Activated T-cell treated with anti-CD3 and anti-CD28 coated beads for 48 hours (primary cell): ENCODE measurements around the gene SPACA5.
"Not testable (repeated sequence)": the region's sequence is repeated elsewhere in the genome, so short reads cannot be mapped to it uniquely, and the experiment has no call there.

Experiments used
- DNase-seq: peaks from one replicate; pipeline ENCODE4 v3.0.0-alpha.2; 2020; ENCODE audit warnings: low read depth

The SPACA5 gene

DNA sequence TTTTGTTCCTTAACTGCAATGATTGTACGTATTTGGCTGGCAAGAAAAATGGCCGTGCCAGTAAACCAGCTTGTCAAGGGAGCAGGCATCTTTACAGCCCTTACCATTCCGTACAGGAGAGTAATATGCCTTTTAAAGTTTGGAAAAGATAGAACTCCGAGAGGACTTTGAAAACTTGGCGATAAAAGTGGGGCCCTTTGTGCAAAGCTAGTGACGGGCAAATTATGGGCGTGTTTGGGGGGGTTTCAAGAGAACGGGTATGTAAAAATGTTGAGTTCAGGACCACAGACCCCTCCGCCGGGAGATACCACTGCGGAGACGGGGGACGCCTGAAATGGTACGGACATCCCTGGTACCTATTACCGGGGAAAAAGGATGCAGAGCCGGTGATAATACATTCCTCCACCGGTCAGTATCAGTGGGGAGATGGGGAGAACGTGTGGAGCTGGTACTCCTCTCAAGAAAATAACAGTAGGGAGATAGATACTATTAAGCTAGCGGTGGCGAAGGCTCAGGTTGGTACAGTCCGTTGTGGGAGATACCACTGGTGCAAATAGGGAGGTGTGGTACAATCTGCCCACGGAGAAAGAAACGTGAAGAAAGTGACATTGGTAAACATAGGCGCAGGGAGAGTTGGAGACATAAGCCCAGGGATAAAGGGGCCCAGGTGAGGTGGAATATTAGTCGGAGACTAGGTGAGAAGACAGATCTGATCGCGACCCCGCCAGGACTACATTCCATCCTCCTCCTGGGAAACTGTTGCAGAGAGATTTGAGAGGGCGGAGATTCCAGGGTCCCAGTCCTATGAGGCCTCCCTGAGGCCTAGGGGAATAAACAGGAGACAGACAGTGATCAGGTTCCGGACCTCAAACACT is 14.5 kb downstream of the SPACA5 start:
- DNase-seq, result peak; percentile 56

DNA sequence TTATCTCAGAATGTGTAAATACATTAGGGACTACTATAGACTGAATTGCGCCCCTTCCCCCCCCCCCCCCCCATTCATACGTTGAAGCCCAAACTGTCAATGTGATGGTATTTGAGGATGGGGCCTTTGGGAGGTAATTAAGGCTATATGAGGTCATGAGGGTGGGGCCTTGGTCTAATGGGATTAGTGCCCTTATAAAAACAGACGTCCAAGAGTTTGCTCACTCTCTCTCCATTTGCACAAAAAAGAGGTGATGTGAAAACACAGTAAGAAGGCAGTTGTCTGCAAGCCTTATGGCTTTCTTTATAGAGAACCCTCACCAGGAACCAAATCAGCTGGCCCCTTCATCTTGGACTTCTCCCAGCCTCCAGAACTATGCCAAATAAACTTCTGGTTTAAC is 15.3 kb downstream of the SPACA5 start:
- no peak for DNase-seq

DNA sequence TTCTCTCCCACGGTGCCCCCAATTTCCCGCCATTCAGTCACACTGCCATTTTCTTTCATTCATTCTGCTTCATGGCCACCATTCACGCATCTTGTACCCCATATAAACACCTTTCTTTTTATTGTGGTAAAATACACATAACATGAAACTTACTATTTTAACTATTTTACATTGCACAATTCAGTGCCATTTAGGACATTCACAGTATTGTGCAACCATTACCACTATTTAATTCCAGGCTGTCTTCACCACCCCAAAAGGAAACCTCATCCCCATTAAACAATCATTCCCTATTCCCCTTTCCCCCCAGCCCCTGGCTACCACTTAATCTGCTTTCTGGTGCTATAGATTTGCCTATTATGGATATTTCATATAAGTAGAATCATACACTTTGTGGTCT is 15.9 kb downstream of the SPACA5 start:
- no peak for DNase-seq

- DNase-seq, result no peak
Measured at GRCh38 chrX:48025561-48025960, 18.8 kb downstream of the SPACA5 start.

- DNase-seq, result not testable (repeated sequence)
Measured at GRCh38 chrX:48027545-48027944, 20.8 kb downstream of the SPACA5 start.

GRCh38 chrX:48028091-48028490 is 21.3 kb downstream of the SPACA5 start:
- DNase-seq, result no peak

DNA sequence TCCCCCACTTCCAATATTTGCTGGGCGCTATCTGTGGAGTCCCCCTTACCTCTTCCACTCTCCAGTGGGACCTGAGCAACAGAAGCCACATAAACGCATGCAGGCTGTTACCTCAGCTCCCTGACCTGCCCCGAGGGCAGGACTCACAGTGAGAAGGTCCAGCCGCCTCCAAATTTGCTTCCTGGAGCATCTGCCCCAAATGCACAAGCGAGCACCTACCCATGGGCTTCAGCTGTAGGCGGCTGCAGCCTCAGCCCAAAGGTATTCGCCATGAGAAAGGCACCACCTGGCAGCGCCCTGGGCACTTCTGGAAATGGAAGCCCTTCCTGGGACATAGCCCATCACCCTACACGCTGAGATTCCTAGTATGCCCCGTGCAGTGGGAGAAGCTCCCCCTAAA is 23.4 kb downstream of the SPACA5 start:
- DNase-seq, result no peak

DNA sequence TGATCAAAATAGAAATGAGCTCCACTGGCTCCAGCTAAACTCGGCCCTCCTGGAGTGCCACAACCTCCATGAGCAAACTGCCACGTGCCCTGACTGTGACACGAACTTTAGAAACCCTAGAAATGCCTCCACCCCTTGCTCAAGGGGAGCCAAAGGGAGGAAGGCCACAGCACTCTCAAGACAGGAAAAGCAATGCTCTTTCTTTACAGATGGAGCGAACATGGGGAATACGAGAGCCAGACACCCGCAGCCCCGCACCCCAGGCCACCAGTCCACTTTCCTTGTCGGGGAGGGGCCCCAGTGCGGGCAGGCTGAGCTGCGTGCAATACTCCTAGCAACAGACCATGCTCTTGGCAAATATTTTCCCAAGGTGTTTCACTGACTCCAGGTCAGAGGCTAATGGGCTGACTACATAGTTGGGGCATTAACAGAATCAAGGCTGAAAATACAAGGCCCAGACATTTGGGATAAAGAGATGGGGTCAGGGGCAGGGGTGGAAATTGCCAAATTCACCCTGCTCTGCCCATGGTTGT is 23.9 kb downstream of the SPACA5 start:
- DNase-seq, result not testable (repeated sequence)

DNA sequence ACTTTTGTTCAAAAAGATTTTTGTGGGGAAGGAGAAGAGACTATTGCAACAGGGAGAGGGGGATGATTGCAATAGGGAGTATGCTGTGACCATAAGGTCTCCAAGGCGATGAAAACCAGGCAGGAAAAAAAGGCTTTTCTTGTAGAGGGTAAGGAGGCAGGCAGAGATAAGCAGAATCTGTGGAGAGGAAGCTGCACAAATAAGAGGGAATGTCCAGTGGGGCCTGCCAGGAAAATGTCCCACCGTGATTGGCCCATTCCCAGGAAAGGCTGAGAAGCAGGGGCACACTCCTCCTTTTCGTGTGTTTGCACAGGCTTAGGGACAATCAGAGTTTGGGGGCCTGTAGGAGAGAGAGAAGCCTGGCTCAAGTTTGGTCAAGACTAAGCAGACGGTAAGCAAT is 29.1 kb downstream of the SPACA5 start:
- DNase-seq, result no peak

DNA sequence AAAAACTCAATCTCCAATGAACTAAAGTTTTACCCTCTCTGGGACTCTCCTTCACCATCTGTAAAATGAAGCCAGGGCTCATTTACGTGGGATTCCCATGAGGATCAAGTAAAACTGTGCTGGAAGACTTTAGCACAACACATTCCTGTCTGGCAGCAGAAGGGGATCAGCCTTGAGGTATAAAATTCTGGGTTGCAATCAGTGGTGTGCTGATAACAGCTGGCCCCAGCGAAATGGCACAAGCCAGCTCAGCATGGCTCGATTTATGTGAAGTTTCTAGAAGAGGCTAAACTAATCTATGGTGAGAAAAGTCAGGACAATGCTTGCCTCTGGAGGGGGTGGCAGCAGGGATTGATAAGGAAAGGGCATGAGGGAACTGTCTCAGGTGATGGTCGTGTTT is 36.3 kb downstream of the SPACA5 start:
- DNase-seq, result no peak

GRCh38 chrX:48045410-48046311 is 38.9 kb downstream of the SPACA5 start:
- DNase-seq, result no peak

DNA sequence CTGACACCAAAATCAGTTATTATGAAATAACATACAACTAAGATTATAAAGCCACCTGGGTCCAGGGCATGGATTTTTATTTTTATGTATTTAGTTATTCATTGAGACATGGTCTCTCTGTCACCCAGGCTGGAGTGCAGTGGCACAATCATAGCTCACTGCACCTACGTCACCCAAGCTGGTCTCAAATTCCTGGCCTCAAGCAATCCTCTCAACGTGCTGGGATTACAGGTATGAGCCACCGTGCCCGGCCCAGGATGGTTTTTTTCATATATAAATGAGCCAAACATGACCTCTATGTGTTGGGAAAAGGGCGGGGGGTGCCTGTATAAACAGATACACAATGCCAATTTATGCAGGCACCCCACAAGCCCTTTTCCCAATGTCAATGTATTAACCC is 40.1 kb downstream of the SPACA5 start:
- no peak for DNase-seq

GRCh38 chrX:48058621-48059295 is 52.0 kb downstream of the SPACA5 start:
- DNase-seq, result no peak

- no peak for DNase-seq
Measured at GRCh38 chrX:48059296-48059639, 52.5 kb downstream of the SPACA5 start.
